K562 (cell line): ENCODE measurements around the gene SELENOO. TPM values are rescaled to one million over a fixed set of nuclear protein-coding genes. Genes with fewer than 3 reads are reported as not detected.

Experiments used
- ATAC-seq: fragments of 200-7000 bp; cut with Tn5 transposase; 3 replicates; pipeline ENCODE4 v1.9.1; 2020; ENCODE audit warnings: moderate library complexity
- BruUV-seq: library from RNA; stranded (reverse); fragments of 400-500 nt; replicated peaks from 2 replicates; lab custom pipeline; 2021; lab: Mats Ljungman, UMichigan
- CTCF ChIA-PET: fragments of 300-600 bp; formaldehyde crosslinking; extraction: SDS; loops from one replicate; lab custom pipeline; 2021; ENCODE audit warnings: low intra/inter-chr PET ratio; lab: Yijun Ruan, JAX
- POLR2A ChIA-PET: fragments of 300-600, 350-650 bp; sonication (Branson Sonifier 250); formaldehyde crosslinking; extraction: SDS; loops from one replicate; lab custom pipeline; 2021; ENCODE audit warnings: antibody characterized with exemption, inconsistent platforms; lab: Yijun Ruan, JAX
- DNase-seq, 4 experiments: peaks; one replicate each; pipeline versions ENCODE4 v3.0.0 to v3.0.0-alpha.2; 2011 to 2018; ENCODE audit warnings: low spot score in 3 of 4, mixed read lengths in 3 of 4; ENCODE audit errors: extremely low read depth in 1 of 4
- FAIRE-seq: peaks from 2 replicates; lab custom pipeline; 2011; peaks lifted over from hg19 to GRCh38; lab: Jason Lieb, UNC
- H2AFZ ChIP-seq: 2 replicates; pipeline ENCODE4 v1.6.0; 2011; ENCODE audit warnings: low read depth, low read length, control low read depth, inconsistent platforms
- H3K27ac ChIP-seq: fragments of 200-600 bp; 3 replicates; pipeline ENCODE4 v1.8.0; 2011; ENCODE audit warnings: low read depth, mild to moderate bottlenecking, control low read depth, inconsistent platforms, low read length, moderate library complexity, mixed read lengths; ENCODE audit errors: extremely low read depth
- H3K27me3 ChIP-seq, 2 experiments: fragments of 300-600 bp in 1 of 2; 2 replicates in 1 of 2; 3 replicates in 1 of 2; pipeline versions ENCODE4 v1.6.0 to v1.8.0; 2011; ENCODE audit warnings: inconsistent platforms in 2 of 2, low read length in 2 of 2, mild to moderate bottlenecking in 1 of 2, mixed read lengths in 1 of 2, moderate library complexity in 1 of 2; ENCODE audit not compliant: control insufficient read depth in 2 of 2, insufficient read depth in 2 of 2
- H3K36me3 ChIP-seq: fragments of 300-600 bp; 3 replicates; pipeline ENCODE4 v1.8.0; 2011; ENCODE audit warnings: mild to moderate bottlenecking, low read length, inconsistent platforms; ENCODE audit not compliant: control insufficient read depth, insufficient read depth
- H3K4me1 ChIP-seq, 2 experiments: fragments of 200-600 bp in 1 of 2; replicated peaks in 1 of 2; 2 replicates in 1 of 2; 3 replicates in 1 of 2; pipeline versions ENCODE4 v1.5.1 to v1.8.0; 2011; ENCODE audit warnings: inconsistent platforms in 2 of 2, low read length in 2 of 2, mild to moderate bottlenecking in 1 of 2, mixed read lengths in 1 of 2, moderate library complexity in 1 of 2; ENCODE audit not compliant: control insufficient read depth in 2 of 2, insufficient read depth in 2 of 2
- H3K4me2 ChIP-seq: 2 replicates; pipeline ENCODE4 v1.6.1; 2011; ENCODE audit warnings: low read length, control low read depth, inconsistent platforms, mixed read lengths; ENCODE audit not compliant: insufficient read depth
- H3K4me3 ChIP-seq: fragments of 200-600 bp; sonication (generic), shearing (Covaris generic); 2 replicates; pipeline ENCODE4 v1.5.1; 2016; ENCODE audit warnings: control low read depth, inconsistent platforms
- H3K79me2 ChIP-seq: fragments of 200-600 bp; 3 replicates; pipeline ENCODE4 v1.8.0; 2011; ENCODE audit warnings: low read length, inconsistent platforms; ENCODE audit not compliant: control insufficient read depth, insufficient read depth
- H3K9ac ChIP-seq, 2 experiments: 2 replicates each; pipeline versions ENCODE4 v1.6.0 to v1.6.1; 2011; ENCODE audit warnings: low read depth in 2 of 2, low read length in 2 of 2, control low read depth in 1 of 2, inconsistent platforms in 1 of 2, mild to moderate bottlenecking in 1 of 2, mixed read lengths in 1 of 2; ENCODE audit not compliant: insufficient read depth in 1 of 2
- H3K9me1 ChIP-seq: one replicate; pipeline ENCODE4 v1.6.0; 2011; ENCODE audit warnings: inconsistent platforms, mild to moderate bottlenecking, low read length, moderate library complexity; ENCODE audit not compliant: control insufficient read depth, insufficient read depth
- H3K9me3 ChIP-seq: replicated peaks from 2 replicates; pipeline ENCODE4 v1.5.1; 2011; ENCODE audit warnings: low read depth, low read length, inconsistent platforms; ENCODE audit not compliant: control insufficient read depth, insufficient read depth
- H4K20me1 ChIP-seq: replicated peaks from 2 replicates; pipeline ENCODE4 v1.6.1; 2011; ENCODE audit warnings: low read length, inconsistent platforms, mixed read lengths; ENCODE audit not compliant: control insufficient read depth, insufficient read depth
- BHLHE40 ChIP-seq: IDR thresholded peaks from 2 replicates; pipeline ENCODE4 v1.6.1; 2011; ENCODE audit warnings: low read length, improper control_type of control experiment
- BRF1 ChIP-seq: IDR thresholded peaks from 3 replicates; pipeline ENCODE4 v1.6.1; 2011; ENCODE audit warnings: borderline replicate concordance, mild to moderate bottlenecking; ENCODE audit not compliant: insufficient read length; ENCODE audit errors: extremely low read depth
- E2F6 ChIP-seq, 2 experiments: IDR thresholded peaks; 2 replicates each; pipeline ENCODE4 v1.6.1; 2011; ENCODE audit warnings: borderline replicate concordance in 1 of 2, control low read depth in 1 of 2, low read depth in 1 of 2, low read length in 1 of 2, mild to moderate bottlenecking in 1 of 2, mixed read lengths in 1 of 2, moderate library complexity in 1 of 2; ENCODE audit not compliant: insufficient read depth in 1 of 2, insufficient read length in 1 of 2, poor library complexity in 1 of 2, severe bottlenecking in 1 of 2; ENCODE audit errors: extremely low read depth in 1 of 2
- GATAD2B ChIP-seq: fragments of 450-650 bp; IDR thresholded peaks from 2 replicates; pipeline ENCODE4 v1.6.1; 2017; ENCODE audit warnings: mild to moderate bottlenecking, borderline replicate concordance
- KAT2B ChIP-seq: IDR thresholded peaks from one replicate; pipeline ENCODE4 v1.6.1; 2012; ENCODE audit warnings: low read depth, mild to moderate bottlenecking, control low read depth, inconsistent platforms, low read length, moderate library complexity
- SMAD2 ChIP-seq: fragments of 150-350 bp; IDR thresholded peaks from 2 replicates; pipeline ENCODE4 v1.6.1; 2014; ENCODE audit warnings: low read depth, mild to moderate bottlenecking, low read length
- SP2 ChIP-seq: IDR thresholded peaks from 2 replicates; pipeline ENCODE4 v1.6.1; 2011; ENCODE audit warnings: mild to moderate bottlenecking, low read depth, low read length, moderate library complexity; ENCODE audit not compliant: poor library complexity, severe bottlenecking; ENCODE audit errors: extremely low read depth
- TAF1 ChIP-seq: IDR thresholded peaks from 2 replicates; pipeline ENCODE4 v1.6.1; 2011; ENCODE audit warnings: mild to moderate bottlenecking, low read length, moderate library complexity; ENCODE audit not compliant: insufficient read depth, control insufficient read depth, severe bottlenecking; ENCODE audit errors: extremely low read depth
- ZNF253 ChIP-seq: fragments of 250-450 bp; sonication (Bioruptor Pico); conservative IDR thresholded peaks from 2 replicates; pipeline ENCODE4 v1.6.1; 2021; ENCODE audit warnings: mild to moderate bottlenecking
- ZNF431 ChIP-seq: sonication (generic); formaldehyde crosslinking; IDR thresholded peaks from 2 replicates; pipeline ENCODE4 v1.8.0; 2022; ENCODE audit warnings: mild to moderate bottlenecking, missing genetic modification reagents
- WGBS: fragments of 100-300 bp; shearing (Covaris generic); methylation state at CpG from one replicate; pipeline ENCODE4 v1.1.6; 2016; ENCODE audit warnings: low coverage, mixed read lengths; ENCODE audit not compliant: insufficient coverage; ENCODE audit errors: missing lambda C conversion rate; 5-methylcytosine and 5-hydroxymethylcytosine counted together
- in situ Hi-C: fragments of 300-500 bp; cut with MboI; formaldehyde crosslinking; loops from 4 replicates; pipeline ENCODE4 v1.15.0; 2018; ENCODE audit warnings: inconsistent platforms, mixed read lengths
- intact Hi-C: fragments of 100-400 bp; cut with micrococcal nuclease; formaldehyde crosslinking; loops from 2 replicates; pipeline ENCODE4 v1.14.2; 2022
- polyA plus RNA-seq, 8 experiments: library from polyadenylated mRNA; depleted of rRNA in 4 of 8; stranded (reverse) in 5 of 8; unstranded in 3 of 8; fragments of >200 nt; fragmentation: Nextera tagmentation in 2 of 8; fragmentation: Illumina TruSeq in 1 of 8; extraction: Ambion mirVana in 2 of 8; extraction: Trizol in 1 of 8; gene quantifications; 2 replicates each; pipeline versions ENCODE4 v1.2.1 to v1.2.3, GENCODE V29; 2011 to 2014; ENCODE audit warnings: inconsistent platforms in 1 of 8, missing spikeins in 1 of 8
- total RNA-seq, 7 experiments: library from RNA; depleted of rRNA in 6 of 7; stranded (reverse); fragments of >200 nt in 6 of 7; fragmentation: Illumina TruSeq in 2 of 7; extraction: Trizol in 2 of 7; gene quantifications; 2 replicates each; pipeline versions ENCODE4 v1.2.1 to v1.2.3, GENCODE V29; 2011 to 2021; ENCODE audit warnings: low replicate concordance in 1 of 7
- TF ChIP-seq, protein P1 (sequence below), 3 experiments: fragments of 200-800 bp in 1 of 3; sonication (Bioruptor generic) in 1 of 3; sonication (generic) in 1 of 3; formaldehyde crosslinking in 1 of 3; IDR thresholded peaks; 2 replicates each; pipeline versions ENCODE4 v1.6.1 to v1.8.0; 2016 to 2022; ENCODE audit warnings: mild to moderate bottlenecking in 2 of 3, missing compliant biosample characterization in 2 of 3, missing genetic modification characterization in 2 of 3, missing genetic modification reagents in 1 of 3
- TF ChIP-seq, protein P2 (sequence below): sonication (generic); formaldehyde crosslinking; IDR thresholded peaks from 2 replicates; pipeline ENCODE4 v1.8.0; 2022; ENCODE audit warnings: missing genetic modification reagents, mild to moderate bottlenecking, borderline replicate concordance

The SELENOO gene
- total and polyA plus RNA-seq, 9 of the 15 experiments (the other 6 are each of a cell fraction or from before 2014, with no cell fraction given), result 0.37 to 24.9 (median 8.3) TPM

GRCh38 chr22:50260801-50261614 is 60.2 kb downstream of the SELENOO start:
- H3K27ac ChIP-seq, result peak overlapping the region; percentile 76
- 3% methylated on average over 8 of the region's 92 CpGs for WGBS
- ATAC-seq (peak; percentile 61), FAIRE-seq (no peak), DNase-seq (peak; percentile 57 to 69 (median 62))
- peaks cover 27% of the 10 kb centered on the region for H3K79me2 ChIP-seq
- in situ Hi-C loops (no loop called here), intact Hi-C loops (no loop called here)
- 0 out of 2 replicates have a peak overlapping the region, but pooled peaks have one; percentile 72 for H2AFZ ChIP-seq
- H3K4me2 ChIP-seq, result peak overlapping the region; percentile 79
- ChIA-PET CTCF (no interaction called here), POLR2A (interaction anchor here (1.2 kb wide), 1 partner anchor 46 kb away, joined by 3 read pairs; the partner anchor contains the start of gene PLXNB2)
- H4K20me1 ChIP-seq, result no peaks in the 10 kb centered on the region
- no peaks in the 10 kb centered on the region for H3K9me3 ChIP-seq
- no peaks in the 10 kb centered on the region for H3K27me3 ChIP-seq
- H3K4me3 ChIP-seq, result peak overlapping the region; percentile 64
- peaks cover 15 to 86% of the 10 kb centered on the region in 2 experiments; a peak in 4 of 5 replicates for H3K4me1 ChIP-seq
- peak overlapping the region; percentile 72 to 95 for H3K9ac ChIP-seq
- H3K36me3 ChIP-seq, result peaks cover 33% of the 10 kb centered on the region; the same call in 1 of the 3 replicates
- BruUV-seq, result TSS peak; percentile 36
- H3K9me1 ChIP-seq, result no peaks in the 10 kb centered on the region
- peak; percentile 48 to 70 for TF ChIP-seq E2F6 (IDR thresholded peaks at IDR 0.05; ENCODE audit: borderline replicate concordance in 1 of 2, extremely low read depth in 1 of 2, insufficient read depth in 1 of 2, insufficient read length in 1 of 2, low read depth in 1 of 2, low read length in 1 of 2, poor library complexity in 1 of 2, severe bottlenecking in 1 of 2)
- TF ChIP-seq, protein P1, sequence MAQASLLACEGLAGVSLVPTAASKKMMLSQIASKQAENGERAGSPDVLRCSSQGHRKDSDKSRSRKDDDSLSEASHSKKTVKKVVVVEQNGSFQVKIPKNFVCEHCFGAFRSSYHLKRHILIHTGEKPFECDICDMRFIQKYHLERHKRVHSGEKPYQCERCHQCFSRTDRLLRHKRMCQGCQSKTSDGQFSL (CRISPR knock-in tag; IDR thresholded peaks at IDR 0.05), result peak; percentile 53; the same call in 1 of the 2 replicates
- TF ChIP-seq, protein P1 (tag; IDR thresholded peaks at IDR 0.05), result no peak
- TF ChIP-seq SP2, result no peak
- TF ChIP-seq GATAD2B, result 0 out of 2 replicates have a peak, but pooled peaks have one; percentile 49
- no peak for TF ChIP-seq ZNF253 (CRISPR knock-in tag)
- TF ChIP-seq KAT2B, result no peak
- TF ChIP-seq BHLHE40, result peak; percentile 43; the same call in 1 of the 2 replicates
- peak; percentile 27 for TF ChIP-seq TAF1
- TF ChIP-seq, protein P2, sequence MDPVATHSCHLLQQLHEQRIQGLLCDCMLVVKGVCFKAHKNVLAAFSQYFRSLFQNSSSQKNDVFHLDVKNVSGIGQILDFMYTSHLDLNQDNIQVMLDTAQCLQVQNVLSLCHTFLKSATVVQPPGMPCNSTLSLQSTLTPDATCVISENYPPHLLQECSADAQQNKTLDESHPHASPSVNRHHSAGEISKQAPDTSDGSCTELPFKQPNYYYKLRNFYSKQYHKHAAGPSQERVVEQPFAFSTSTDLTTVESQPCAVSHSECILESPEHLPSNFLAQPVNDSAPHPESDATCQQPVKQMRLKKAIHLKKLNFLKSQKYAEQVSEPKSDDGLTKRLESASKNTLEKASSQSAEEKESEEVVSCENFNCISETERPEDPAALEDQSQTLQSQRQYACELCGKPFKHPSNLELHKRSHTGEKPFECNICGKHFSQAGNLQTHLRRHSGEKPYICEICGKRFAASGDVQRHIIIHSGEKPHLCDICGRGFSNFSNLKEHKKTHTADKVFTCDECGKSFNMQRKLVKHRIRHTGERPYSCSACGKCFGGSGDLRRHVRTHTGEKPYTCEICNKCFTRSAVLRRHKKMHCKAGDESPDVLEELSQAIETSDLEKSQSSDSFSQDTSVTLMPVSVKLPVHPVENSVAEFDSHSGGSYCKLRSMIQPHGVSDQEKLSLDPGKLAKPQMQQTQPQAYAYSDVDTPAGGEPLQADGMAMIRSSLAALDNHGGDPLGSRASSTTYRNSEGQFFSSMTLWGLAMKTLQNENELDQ (CRISPR knock-in tag), result no peak
- 0 out of 2 replicates have a peak, but pooled peaks have one; percentile 44 for TF ChIP-seq ZNF431 (CRISPR knock-in tag)
- no peak for TF ChIP-seq BRF1
- TF ChIP-seq SMAD2, result no peak
